Measurements from ENCODE around the gene SEC23IP.

- no peak for TF ChIP-seq CTCF (IDR thresholded peaks at IDR 0.05)
- no peak for TF ChIP-seq EZH2 (IDR thresholded peaks at IDR 0.05)
- no peak for TF ChIP-seq EZH2phosphoT487 (IDR thresholded peaks at IDR 0.05)
Observed at GRCh38 chr10:119903946-119904666, 11.6 kb downstream of the SEC23IP start.
